Fibroblast of skin of right quadriceps (primary cell): ENCODE measurements around the gene PLEKHG4.

Experiments used
- DNase-seq: peaks from one replicate; pipeline ENCODE4 v3.0.0-alpha.2; 2013

PLEKHG4 gene

DNA sequence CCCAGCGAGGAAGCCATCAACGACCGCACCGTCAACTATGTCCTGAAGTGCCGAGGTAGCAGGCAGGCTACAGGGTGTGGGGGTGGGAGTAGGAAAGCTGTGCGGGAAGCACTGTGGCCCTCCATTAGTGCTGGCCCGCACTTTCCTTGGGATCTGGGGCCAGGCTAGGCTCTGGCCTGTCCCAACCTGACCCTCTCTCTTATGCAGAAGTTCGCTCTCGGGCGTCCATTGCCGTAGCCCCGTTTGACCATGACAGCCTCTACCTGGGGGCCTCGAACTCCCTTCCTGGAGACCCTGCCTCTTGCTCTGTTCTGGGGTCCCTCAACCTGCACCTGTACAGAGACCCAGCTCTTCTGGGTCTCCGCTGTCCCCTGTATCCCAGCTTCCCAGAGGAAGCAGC lies 8.6 kb downstream of the PLEKHG4 start:
- no peak for DNase-seq

DNA sequence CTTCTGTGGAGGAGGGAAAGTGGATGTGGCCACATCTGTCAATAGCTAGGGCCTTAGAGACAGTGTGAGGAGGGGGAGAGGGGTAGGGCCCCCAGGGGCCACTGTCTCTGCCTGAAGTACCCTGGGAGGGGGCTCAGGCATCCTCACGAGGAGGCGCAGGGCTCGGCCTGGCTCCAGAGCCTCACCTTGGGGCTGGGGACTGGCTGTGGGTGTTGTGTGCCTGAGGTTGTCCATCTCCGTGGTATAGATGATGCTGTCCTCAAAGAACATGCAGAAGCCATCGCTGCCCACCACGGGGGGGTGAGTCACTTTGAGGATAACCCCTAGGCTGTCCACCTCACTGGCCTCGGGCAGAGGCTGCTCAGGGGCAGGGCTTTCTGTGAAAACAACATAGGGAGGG lies 12.1 kb downstream of the PLEKHG4 start:
- DNase-seq, result no peak

DNA sequence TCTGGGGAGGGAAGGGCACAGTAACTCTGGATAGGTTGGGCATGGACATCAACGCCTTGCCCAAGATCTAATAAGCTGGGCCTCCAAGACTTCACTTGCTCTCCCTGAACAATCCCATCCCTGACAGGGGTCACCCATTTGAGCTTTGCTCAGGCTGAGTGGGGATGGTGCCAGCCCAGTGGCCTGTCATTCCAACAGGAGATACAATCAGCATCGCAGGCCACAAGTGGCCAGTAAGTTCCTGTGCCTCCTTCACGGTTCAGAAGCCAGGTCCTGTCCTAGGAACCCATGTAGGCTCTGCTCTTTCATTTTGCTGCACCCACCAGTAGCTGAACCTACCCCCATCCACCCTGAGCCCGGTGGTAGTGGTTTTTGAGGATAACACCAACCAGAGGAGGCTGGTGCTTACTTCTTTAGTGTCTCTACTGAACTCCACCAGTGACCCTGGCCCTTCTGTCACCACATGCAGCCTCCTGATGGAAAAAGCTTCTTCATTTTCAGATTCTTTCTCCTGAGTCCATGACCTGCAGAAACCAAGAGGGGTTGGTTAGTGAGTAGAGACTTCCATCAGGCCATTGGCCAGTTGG lies 14.9 kb downstream of the PLEKHG4 start:
- DNase-seq, result no peak

DNA sequence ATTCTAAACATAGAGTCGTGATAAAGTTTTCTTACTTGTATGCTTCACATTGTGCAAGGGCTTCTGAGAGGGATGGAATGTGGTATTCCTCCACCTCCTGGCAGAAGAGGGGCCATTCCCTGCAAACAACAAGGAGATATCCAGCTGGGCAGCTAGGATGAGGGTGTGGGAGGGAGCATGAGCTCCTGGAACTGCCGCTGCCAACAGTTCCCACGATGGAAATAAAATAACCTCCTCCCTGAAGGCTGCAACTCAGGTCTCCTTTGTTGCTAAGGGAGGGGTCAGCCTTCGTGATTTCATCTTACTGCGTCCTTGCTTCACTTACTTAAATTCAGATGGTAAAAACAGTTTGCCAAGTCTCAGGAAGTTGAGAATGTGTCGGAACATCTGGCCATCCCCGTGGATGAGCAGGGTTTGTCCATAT lies 15.6 kb downstream of the PLEKHG4 start:
- peak; percentile 49 for DNase-seq

DNA sequence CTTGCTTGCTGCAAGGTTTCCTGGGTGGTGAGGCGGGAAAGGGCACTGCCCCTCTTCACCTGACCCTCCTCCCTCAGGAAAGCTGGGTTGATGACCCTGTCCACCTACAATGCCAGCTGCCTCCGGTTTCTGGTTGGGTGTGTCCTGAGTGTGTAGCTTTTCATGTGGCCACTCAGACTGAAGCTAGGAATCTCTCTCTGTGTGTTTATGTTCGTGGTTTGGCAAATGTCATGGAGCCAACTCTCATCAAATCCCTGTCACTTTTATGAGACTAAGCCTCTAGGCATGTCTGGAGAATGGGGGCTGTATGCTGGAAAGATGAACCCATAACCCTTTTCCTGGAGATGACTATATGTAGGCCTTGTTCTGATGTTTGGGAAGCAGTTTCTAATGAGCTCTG lies 17.1 kb downstream of the PLEKHG4 start:
- peak; percentile 75 for DNase-seq

DNA sequence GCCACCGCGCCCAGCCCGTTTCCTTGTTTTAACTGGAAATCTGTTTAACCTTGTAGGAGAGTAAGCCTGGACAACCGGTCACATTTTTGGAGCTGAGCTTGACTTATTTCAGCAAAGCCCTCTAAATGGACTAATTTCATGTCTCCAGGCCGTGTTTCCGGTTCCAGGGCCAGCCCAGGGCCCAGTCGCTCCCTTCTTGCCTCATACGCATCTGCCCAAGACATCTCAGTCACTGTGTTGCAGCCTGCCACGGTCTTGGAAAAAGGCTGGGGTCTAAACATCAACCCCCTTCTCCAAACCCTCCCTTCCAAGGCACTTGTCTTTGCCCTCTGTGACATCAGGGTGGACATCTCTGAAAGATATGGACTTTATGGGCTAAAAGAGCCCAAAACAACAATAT lies 18.9 kb downstream of the PLEKHG4 start:
- DNase-seq, result no peak

DNA sequence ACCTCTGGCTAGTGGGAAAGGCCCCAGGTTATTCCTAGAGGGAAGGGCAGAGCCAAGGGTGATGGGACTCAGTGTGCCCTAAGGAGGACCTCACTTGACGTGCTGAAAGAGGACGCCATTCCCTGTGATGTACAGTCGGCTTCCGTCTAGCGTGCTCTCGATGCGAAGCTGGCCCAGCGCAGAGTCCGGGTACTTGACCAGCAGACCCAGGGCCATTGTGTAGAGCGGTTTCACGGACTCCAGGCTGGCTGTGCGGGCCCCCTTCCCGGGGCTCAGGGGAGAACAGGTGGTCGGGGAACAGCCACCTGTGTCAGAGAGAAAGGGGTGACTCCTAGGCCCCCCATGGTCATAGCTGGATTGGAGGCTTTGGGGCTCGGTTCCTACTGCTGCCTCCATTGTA lies 19.9 kb downstream of the PLEKHG4 start:
- no peak for DNase-seq

DNA sequence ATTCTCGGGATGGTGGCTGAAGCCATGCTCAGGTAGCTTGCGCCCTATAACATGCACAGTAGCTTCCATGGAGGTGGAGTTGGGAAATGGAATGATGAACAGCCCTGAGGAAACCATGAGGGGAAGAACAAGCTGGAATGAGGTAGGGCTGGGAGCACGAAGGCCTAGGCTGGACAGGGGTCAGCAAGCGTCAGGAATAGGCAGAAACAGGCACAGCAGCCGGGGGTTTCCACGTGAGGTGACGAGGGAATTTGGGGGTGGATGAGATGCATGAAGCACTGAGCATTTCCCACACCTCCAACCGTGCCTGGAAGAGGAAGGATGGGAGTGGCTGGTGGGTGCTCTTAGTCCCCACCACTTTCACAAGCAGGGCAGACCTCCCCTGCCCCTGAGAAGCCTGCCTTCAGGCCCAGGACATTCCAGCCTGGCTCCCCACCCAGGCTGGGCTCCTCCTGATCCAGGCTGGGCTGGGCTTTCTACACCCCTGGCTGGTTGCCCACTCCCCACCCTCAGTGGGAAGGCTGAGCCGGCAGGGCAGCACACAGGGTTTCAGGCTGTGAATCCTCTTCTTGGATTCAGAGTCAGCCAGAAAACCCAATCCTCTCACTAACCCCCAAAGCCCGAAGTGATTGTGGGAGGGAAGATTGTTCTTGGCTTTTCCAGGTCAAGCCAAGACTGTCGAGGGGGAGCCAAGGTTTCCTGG lies 21.9 kb downstream of the PLEKHG4 start:
- DNase-seq, result no peak

DNA sequence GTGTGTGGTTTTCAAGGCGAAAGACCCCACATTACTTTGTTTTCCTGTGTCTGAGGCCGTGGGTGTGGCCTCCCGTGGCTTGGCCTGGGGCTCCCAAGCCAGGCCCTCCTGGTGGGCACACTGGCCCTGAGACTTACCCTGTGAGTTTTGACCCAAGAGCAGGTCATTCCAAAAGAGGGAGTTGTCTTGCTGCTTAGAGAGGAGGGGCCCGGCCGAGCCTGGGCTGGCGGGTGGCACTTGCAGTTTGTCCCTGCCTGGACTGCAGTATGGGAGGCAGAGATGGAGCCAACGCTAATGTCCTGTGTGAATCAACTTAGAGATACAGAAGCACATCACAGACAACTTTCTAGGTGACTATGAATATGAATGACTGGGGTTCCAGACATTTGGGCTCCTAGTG lies 22.7 kb downstream of the PLEKHG4 start:
- DNase-seq, result no peak

DNA sequence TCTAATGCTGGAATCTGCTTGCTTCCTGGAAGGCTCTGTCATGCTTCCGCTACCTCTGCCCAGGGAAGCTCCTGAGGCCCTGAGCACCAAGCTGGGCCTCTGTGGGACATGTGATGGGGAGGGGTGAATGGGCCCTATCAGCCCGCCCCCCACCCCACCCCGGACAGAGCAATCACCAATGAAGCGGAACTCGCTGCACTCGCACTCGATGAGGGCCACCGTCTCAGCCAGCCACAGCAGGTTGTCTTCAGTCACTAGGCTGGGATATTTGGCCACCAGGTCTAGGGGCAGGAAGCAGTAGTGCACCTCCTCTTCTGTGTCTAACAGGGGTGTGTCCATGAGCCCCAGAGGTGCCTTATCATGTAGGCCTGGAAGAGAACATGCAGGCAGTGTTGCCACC lies 23.6 kb downstream of the PLEKHG4 start:
- DNase-seq, result no peak

DNA sequence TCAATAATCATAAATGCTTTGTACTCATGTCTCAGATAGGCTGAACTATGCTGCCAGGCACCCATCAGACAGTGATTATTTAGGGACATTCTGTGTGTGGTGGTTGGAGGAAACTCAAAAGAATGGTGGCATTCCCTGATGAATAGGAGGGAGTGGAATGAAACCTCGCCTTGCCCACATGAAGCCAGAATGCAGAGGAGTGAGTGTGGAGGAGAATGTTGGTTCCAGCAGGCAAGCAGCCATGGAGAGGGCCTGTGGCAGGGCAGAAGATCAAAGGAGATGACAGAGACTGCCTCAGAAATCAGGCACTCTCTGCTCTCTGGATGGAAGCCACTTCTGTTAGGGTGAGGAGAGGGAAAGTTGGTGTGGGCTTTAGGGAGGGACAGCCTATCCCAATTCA lies 24.7 kb downstream of the PLEKHG4 start:
- DNase-seq, result no peak

DNA sequence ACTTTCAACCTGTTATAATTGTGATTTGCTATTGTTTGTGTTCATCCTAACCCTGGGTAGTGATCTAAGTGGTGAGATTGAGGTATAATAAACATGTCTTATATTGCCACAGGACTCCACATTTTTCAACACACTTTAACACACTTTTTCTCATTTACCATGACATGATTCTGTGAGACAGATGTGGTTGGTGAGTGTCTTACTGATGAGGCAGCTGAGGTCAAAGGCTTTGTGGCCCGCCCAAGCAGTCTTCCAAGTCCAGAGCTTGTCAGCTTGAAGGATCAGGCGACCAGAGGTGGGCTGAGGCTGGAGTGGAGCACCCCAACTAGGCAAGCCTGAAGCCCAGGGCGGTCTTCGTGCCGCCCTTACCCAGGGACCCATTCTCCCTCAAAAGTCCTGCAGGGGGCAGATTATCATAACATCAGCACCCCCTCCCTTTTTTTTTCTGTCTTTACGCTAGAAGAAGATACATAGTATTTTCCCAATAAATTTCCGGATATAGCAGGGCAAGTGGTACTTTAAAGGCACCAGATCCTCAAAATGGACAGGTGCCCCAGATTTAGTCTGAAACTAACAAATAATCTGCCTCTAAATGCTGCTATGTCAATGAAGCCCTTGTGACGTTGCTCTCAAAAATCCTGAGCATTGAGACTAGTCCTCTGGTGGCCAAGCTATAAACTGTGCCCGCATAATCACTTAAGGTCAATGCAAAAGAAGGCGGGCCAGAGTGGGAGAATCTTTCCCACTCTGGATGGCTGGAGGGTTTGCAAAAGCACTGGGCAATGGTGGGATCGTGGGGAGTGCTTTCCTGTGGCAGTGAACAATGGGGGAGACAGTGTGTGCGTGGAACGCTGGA lies 26.1 kb downstream of the PLEKHG4 start:
- no peak for DNase-seq

DNA sequence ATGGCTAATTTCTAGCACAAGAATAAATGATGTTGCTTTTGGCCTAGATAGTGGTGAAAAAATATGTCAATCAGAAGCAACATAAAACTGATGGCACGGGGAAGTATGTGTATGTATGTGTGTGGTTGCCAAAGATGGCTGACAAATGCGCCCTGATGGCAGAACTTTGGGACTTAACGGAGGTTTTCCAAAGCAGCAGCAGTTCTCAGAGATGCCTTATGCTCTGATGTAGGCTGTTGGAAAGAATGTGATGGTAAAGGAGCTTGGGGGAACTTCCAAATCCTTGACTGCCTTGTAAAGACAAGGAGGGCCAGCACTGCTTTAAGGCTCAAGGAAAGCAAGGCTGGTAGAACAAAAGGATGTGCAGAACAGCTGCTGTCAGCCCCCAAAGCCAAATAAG lies 31.2 kb downstream of the PLEKHG4 start:
- DNase-seq, result no peak

DNA sequence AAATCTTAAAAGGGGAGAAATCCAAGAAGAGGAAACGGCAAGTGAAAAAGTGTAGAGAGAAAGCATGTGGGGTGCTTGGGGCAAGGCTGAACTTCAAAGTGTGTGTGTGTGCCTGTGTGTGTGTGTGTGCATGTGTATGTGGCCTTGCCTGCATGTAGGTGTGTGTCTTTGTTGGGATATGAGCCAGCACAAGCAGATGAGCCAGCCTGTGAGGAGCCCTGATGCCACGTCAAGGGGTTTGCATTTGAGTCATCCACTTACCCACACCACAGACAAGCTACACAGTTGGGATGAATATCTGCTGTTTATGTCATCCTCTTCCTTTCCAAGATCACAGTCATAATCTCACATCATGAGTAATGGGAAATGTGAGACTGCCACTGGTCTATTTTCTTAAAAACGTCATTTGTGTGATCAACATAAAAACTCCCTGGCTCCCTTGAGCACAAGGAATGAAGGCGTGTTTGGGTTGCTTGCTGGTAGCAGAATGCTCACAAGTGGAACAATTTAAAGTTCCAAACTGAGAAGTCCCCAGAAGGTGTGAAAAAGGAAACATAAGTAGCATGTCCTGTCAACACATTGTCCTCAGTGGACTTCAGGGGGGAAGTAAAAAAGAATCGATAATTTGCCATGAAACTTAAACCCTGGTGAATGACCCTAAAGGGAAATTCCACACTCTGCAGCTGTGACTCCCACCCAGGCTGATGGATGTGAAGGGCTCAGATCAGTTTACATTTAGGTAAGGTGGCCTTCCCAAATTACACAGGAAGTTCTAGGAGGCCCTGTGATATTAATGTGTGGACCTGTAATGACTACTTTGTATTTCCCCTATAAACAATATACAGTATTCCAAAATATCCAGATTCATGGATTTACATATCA lies 32.5 kb downstream of the PLEKHG4 start:
- DNase-seq, result peak; percentile 99

DNA sequence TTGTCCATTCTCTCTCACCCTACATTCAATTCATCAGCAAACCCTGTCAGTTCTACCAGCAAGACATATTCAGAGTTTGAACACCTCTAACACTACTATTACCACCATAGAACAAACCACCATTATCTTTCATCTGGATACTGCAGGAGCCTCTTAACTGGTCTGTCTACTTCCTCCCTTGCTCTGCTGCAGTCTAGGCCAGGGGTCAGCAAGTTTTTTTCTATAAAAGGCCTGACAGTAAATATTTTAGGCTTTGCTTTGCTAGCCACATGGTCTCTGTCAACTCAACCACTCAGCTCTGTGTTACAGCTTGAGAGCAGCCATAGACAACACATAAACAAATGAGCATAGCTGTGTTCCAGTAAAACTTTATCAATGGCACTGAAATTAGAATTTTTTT lies 33.4 kb downstream of the PLEKHG4 start:
- DNase-seq, result no peak

DNA sequence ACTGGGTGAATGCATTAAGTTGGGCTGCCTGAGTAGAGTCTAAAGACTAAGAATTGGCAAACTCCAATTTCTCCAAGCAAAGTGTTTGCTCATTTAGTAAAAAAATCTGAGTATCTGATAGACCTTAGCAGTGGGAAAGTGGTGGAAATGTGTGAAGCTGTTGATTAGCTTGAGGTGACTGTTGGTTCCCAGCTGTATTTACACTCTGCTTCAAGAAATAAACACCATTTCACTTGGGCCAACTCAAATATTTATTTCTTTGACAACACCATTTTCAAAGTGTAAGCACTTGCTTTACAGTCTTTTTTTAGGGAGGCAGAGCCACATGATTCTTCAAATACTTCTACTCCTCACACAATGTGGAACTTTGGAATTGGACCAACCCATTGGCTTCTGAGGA lies 38.5 kb downstream of the PLEKHG4 start:
- no peak for DNase-seq

DNA sequence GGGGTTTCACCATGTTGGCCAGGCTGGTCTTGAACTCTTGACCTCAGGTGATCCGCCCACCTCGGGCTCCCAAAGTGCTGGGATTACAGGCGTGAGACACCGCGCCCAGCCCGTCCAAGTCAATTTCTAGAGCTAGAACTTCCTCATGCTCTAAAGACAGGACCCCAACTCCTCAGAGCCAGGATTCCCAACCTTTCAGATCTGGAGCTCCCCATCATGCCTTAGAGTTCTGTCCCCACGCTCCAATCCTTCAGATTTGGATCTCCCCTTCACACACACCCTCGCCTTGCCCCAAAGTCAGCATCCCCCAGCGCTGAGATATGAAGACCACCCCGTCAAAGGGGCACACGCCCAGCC lies 46.8 kb downstream of the PLEKHG4 start:
- DNase-seq, result no peak

DNA sequence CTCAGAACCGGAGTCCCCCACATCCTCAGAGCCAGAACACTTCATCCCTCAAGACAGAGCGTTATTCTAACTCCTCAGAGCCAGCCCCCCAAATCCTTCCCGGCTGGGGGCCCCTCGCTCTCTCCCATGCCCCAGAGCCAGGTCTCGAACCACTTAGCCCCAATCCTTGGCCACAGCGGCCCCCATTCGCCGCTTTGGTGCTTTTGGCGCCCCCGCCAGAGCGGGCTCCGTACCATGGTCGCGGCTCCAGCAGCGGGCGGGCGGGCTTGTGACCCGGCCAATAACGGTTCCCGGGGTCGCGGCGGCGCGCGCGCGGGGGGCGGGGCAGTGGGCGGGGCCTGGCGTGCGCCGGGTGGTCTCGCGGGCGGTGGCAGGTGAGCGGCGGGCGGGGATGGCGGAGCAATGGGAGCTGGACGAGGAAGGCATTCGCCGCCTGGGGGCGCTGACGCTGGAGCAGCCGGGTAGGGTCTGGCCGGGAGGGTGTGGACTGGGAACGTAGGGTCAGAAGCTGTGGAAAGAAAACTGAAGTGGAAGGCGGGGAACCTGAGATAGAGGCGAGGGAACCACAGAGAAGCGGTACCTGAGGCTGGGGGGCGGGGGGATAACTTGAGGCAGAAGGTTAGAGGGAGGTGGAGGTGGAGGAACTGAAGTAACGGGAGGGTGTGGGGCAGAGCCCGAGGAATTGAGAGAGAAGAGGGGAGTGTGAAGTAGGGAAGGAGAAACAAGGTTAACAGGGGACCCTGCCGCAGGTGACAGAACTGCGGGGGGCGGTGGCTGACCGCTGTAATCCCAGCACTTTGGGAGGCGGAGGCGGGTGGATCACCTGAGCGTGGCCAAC lies 47.4 kb downstream of the PLEKHG4 start, which contains the start of the genes KCTD19 and LRRC36:
Gene KCTD19 (minus strand): TSS at position 270 of the 838 bp plus-strand sequence. CDS start 34 bp downstream, at position 236.
Gene LRRC36 (plus strand): TSS at position 344 of the 838 bp plus-strand sequence. CDS start 48 bp downstream, at position 392.
- DNase-seq, result no peak

DNA sequence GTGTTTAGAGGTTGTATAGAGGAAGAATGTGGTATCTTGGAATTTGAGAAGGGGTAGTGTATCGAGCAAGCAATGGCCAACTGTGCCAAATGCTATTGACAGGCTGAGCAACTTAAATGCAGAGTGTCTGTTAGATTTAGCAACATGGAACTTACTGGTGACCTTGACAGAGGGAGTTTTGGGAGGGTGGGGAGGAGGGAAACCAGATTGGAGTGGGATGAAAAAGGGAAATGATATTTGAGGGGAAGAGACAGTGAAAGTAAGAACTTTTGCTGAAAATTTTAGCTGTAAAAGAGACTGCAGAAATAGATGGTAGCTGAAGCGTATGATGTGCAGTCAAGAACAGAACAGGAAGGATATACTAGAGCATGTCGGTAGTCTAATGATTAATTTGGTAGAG lies 48.4 kb downstream of the PLEKHG4 start:
- DNase-seq, result no peak

DNA sequence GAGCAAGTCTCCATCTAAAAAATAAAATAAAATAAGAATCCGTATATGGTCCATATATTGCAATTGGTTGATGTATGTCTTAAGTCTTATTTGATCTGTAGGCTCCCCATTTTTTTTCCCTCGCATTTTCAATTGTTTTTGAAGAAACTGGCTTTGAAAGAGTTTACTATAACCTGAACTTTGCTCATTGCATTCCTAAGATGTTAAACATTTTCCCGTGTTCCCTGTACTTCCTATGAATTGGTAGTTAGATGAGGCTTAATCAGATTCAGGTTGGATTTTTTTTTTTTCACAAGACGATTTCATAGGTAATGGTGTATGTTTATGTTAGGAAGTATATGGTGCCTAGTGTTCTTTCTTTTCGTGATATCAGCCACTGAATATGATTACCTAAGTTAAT lies 50.6 kb downstream of the PLEKHG4 start:
- no peak for DNase-seq

DNA sequence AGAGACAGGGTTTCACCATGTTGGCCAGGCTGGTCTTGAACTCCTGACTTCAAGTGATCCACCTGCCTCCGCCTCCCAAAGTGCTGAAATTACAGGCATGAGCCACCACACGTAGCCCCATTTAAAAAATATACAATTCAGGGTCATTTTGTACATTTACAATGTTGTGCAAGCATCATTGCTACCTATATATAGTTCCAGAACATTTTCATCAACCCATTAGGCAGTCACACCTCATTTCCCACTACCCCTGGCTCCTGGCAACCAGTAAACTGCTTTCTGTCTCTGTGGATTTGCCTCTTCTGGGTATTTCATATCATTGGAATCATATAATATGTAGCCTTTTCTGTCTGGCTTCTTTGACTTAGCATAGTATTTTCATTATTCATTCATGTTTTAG lies 54.0 kb downstream of the PLEKHG4 start:
- no peak for DNase-seq

DNA sequence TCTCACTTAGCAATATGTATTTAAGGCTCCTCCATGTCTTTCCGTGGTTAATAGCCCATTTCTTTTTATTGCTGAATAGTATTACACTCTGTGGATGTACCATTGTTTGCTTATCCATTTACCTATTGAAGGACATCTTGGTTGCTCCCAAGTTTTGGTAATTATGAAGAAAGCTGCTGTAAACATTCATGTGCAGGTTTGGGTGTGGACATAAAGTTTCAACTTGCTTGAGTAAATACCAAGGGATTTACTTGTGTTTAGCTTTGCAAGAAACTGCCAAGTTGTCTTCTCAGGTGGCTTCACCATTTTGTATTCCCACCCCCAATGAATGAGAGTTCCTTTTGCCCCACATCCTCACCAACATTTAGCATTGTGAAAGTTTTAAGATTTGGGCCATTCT lies 56.8 kb downstream of the PLEKHG4 start:
- no peak for DNase-seq
